ENCODE measurements around the gene FHL5. TPM values are rescaled to one million over a fixed set of nuclear protein-coding genes. Genes with fewer than 3 reads are reported as not detected.
"Not testable (repeated sequence)": the region's sequence is repeated elsewhere in the genome, so short reads cannot be mapped to it uniquely, and the experiment has no call there.

FHL5 gene
- total RNA-seq, 1 experiment from 2014 or later = not detected

DNA sequence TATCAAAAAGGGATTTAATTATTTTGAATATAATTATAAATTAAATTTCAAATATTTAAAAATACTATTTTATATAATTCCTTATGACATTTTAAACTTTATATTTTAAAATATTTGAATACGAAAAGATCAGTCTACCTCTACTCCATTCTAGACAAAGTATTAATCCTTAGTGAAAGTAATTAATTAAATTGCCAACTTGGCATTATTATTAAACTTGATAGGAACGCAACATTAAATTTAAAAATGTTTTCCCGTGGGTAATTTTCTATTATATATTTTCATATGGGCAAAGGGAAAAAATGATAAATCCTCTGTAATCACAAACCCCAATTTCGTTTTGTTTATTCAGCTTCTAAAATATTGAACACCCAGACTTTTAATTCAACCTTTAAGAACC is 8.4 kb upstream of the FHL5 start:
- H3K9me3 Mint-ChIP-seq (ENCODE audit: low read depth, unreplicated experiment) = no peaks in the 10 kb centered on the region
- BruUV-seq (replicated peaks) = no TSS peak
- intact Hi-C loops (cut with micrococcal nuclease; ENCODE audit: unreplicated experiment) = no loop called here
- no peaks in the 10 kb centered on the region for H3K4me1 Mint-ChIP-seq (ENCODE audit: low read depth, unreplicated experiment)
- peaks cover 18% of the 10 kb centered on the region for H3K36me3 Mint-ChIP-seq (ENCODE audit: insufficient read depth, unreplicated experiment)
- no peak overlapping the region for H3K27ac Mint-ChIP-seq (ENCODE audit: unreplicated experiment)
- H3K4me3 Mint-ChIP-seq (ENCODE audit: low read depth, unreplicated experiment) = no peak overlapping the region
- CTCF ChIA-PET = no interaction called here
- no peak for DNase-seq
- TF ChIP-seq CTCF (IDR thresholded peaks at IDR 0.05; ENCODE audit: unreplicated experiment) = no peak
- H3K27me3 Mint-ChIP-seq (ENCODE audit: unreplicated experiment) = no peaks in the 10 kb centered on the region

GRCh38 chr6:96559740-96560139 is 3.2 kb upstream of the FHL5 start:
- BruUV-seq (replicated peaks); H3K4me3 Mint-ChIP-seq (ENCODE audit: low read depth, unreplicated experiment); H3K27me3 Mint-ChIP-seq (ENCODE audit: unreplicated experiment); H3K9me3 Mint-ChIP-seq (ENCODE audit: low read depth, unreplicated experiment); H3K27ac Mint-ChIP-seq (ENCODE audit: unreplicated experiment); intact Hi-C loops (cut with micrococcal nuclease; ENCODE audit: unreplicated experiment); H3K4me1 Mint-ChIP-seq (ENCODE audit: low read depth, unreplicated experiment); CTCF ChIA-PET; DNase-seq: not testable (repeated sequence)
- peaks cover 12% of the 10 kb centered on the region for H3K36me3 Mint-ChIP-seq (ENCODE audit: insufficient read depth, unreplicated experiment)

DNA sequence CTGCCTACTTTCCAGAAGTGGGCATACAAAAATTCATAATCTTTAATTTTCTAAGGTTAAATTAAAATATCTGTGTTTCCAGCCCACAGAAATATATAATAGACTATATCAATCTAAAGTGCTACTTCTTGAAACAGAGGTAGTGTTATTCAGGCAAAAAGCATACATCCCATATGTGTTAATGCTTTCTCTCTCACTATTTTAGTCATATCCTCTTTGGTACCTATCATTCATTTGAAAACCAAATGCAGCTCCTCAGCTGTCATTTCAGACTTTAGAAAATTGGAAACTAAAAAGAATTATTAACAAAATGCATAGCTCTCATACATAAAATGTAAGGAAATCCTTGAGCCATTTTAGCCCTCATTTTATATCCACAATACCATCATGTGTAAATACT is 925 bp downstream of the FHL5 start:
- no peaks in the 10 kb centered on the region for H3K27me3 Mint-ChIP-seq (ENCODE audit: unreplicated experiment)
- DNase-seq = no peak
- intact Hi-C loops (cut with micrococcal nuclease; ENCODE audit: unreplicated experiment) = no loop called here
- peaks cover under 1% of the 10 kb centered on the region for H3K9me3 Mint-ChIP-seq (ENCODE audit: low read depth, unreplicated experiment)
- no peaks in the 10 kb centered on the region for H3K4me1 Mint-ChIP-seq (ENCODE audit: low read depth, unreplicated experiment)
- BruUV-seq (replicated peaks) = no TSS peak
- no peak overlapping the region for H3K4me3 Mint-ChIP-seq (ENCODE audit: low read depth, unreplicated experiment)
- no peak overlapping the region for H3K27ac Mint-ChIP-seq (ENCODE audit: unreplicated experiment)
- no peak for TF ChIP-seq CTCF (IDR thresholded peaks at IDR 0.05; ENCODE audit: unreplicated experiment)
- no peaks in the 10 kb centered on the region for H3K36me3 Mint-ChIP-seq (ENCODE audit: insufficient read depth, unreplicated experiment)
- CTCF ChIA-PET = no interaction called here

- Mint-ChIP-seq H3K4me3 (ENCODE audit: low read depth, unreplicated experiment) (no peak overlapping the region), H3K4me1 (ENCODE audit: low read depth, unreplicated experiment) (no peaks in the 10 kb centered on the region), H3K27me3 (ENCODE audit: unreplicated experiment) (no peaks in the 10 kb centered on the region), H3K9me3 (ENCODE audit: low read depth, unreplicated experiment) (peaks cover 13% of the 10 kb centered on the region), H3K36me3 (ENCODE audit: insufficient read depth, unreplicated experiment) (no peaks in the 10 kb centered on the region), H3K27ac (ENCODE audit: unreplicated experiment) (no peak overlapping the region)
- CTCF ChIA-PET = no interaction called here
- intact Hi-C loops (cut with micrococcal nuclease; ENCODE audit: unreplicated experiment) = no loop called here
- DNase-seq = no peak
- BruUV-seq (replicated peaks) = no TSS peak
- no peak for TF ChIP-seq CTCF (IDR thresholded peaks at IDR 0.05; ENCODE audit: unreplicated experiment)
These were observed 7.1 kb downstream of the FHL5 start for GRCh38 chr6:96570053-96570452.

GRCh38 chr6:96571551-96571950 is 8.6 kb downstream of the FHL5 start:
- no peaks in the 10 kb centered on the region for H3K4me1 Mint-ChIP-seq (ENCODE audit: low read depth, unreplicated experiment)
- H3K27ac Mint-ChIP-seq (ENCODE audit: unreplicated experiment) = no peak overlapping the region
- intact Hi-C loops (cut with micrococcal nuclease; ENCODE audit: unreplicated experiment) = no loop called here
- BruUV-seq (replicated peaks) = no TSS peak
- no peak for TF ChIP-seq CTCF (IDR thresholded peaks at IDR 0.05; ENCODE audit: unreplicated experiment)
- H3K4me3 Mint-ChIP-seq (ENCODE audit: low read depth, unreplicated experiment) = no peak overlapping the region
- CTCF ChIA-PET = no interaction called here
- no peaks in the 10 kb centered on the region for H3K36me3 Mint-ChIP-seq (ENCODE audit: insufficient read depth, unreplicated experiment)
- H3K9me3 Mint-ChIP-seq (ENCODE audit: low read depth, unreplicated experiment) = peaks cover 14% of the 10 kb centered on the region
- H3K27me3 Mint-ChIP-seq (ENCODE audit: unreplicated experiment) = no peaks in the 10 kb centered on the region
- DNase-seq = no peak
